HCT116 (cell line): ENCODE results near the gene C12orf57. TPM values are rescaled to one million over a fixed set of nuclear protein-coding genes. Genes with fewer than 3 reads are reported as not detected.

Experiments
- ATAC-seq: fragments of 200-7000 bp; cut with Tn5 transposase; 2 replicates; pipeline ENCODE4 v1.9.1; 2020; ENCODE audit warnings: mild to moderate bottlenecking, moderate library complexity
- BruUV-seq: library from RNA; stranded (reverse); fragments of 400-500 nt; replicated peaks from 2 replicates; lab custom pipeline; 2021; lab: Mats Ljungman, UMichigan
- CTCF ChIA-PET: fragments of 300-600 bp; sonication (Branson Sonifier 250); formaldehyde crosslinking; loops from one replicate; lab custom pipeline; 2021; ENCODE audit warnings: antibody characterized with exemption; lab: Charles Lee
- POLR2A ChIA-PET: fragments of 300-600, 350-600 bp; sonication (Branson Sonifier 250); formaldehyde crosslinking; loops from one replicate; lab custom pipeline; 2021; ENCODE audit warnings: antibody characterized with exemption; lab: Charles Lee
- RAD21 ChIA-PET, 2 experiments: fragments of 300-600 bp; sonication (Branson Sonifier 250); formaldehyde crosslinking; loops; one replicate each; lab custom pipeline; 2023; ENCODE audit warnings: low total read pairs in 2 of 2; ENCODE audit not compliant: uncharacterized antibody in 2 of 2, unreplicated experiment in 2 of 2, low non-redundant PET in 1 of 2; lab: Charles Lee
- DNase-seq: peaks from one replicate; pipeline ENCODE4 v3.0.0-alpha.2; 2010; ENCODE audit warnings: low read depth, low spot score
- H2AFZ ChIP-seq: fragments of 200-600 bp; shearing (Covaris generic), sonication (generic); 2 replicates; pipeline ENCODE4 v1.6.1; 2017; ENCODE audit warnings: low read depth, mixed run types, mixed read lengths, antibody characterized with exemption, low read length; ENCODE audit not compliant: poor library complexity, severe bottlenecking
- H3K27ac ChIP-seq: 2 replicates; pipeline ENCODE4 v1.5.1; 2012; ENCODE audit warnings: low read depth, low read length
- H3K27me3 ChIP-seq: fragments of 200-600 bp; sonication (generic); 2 replicates; pipeline ENCODE4 v1.6.1; 2016; ENCODE audit warnings: mixed run types, low read length, mixed read lengths; ENCODE audit not compliant: insufficient read depth
- H3K36me3 ChIP-seq, 2 experiments: fragments of 200-500 bp in 1 of 2; fragments of 200-600 bp in 1 of 2; sonication (Bioruptor generic) in 1 of 2; sonication (generic) in 1 of 2; 2 replicates each; pipeline versions ENCODE4 v1.5.1 to v1.6.1; 2014 to 2016; ENCODE audit warnings: low read length in 2 of 2, inconsistent platforms in 1 of 2, mixed read lengths in 1 of 2, mixed run types in 1 of 2; ENCODE audit not compliant: insufficient read depth in 2 of 2, control insufficient read depth in 1 of 2
- H3K4me1 ChIP-seq, 2 experiments: fragments of 200-600 bp in 1 of 2; sonication (generic) in 1 of 2; 2 replicates each; pipeline versions ENCODE4 v1.5.1 to v1.6.1; 2012 to 2017; ENCODE audit warnings: low read length in 2 of 2, inconsistent platforms in 1 of 2, mild to moderate bottlenecking in 1 of 2, mixed read lengths in 1 of 2, mixed run types in 1 of 2, moderate library complexity in 1 of 2; ENCODE audit not compliant: insufficient read depth in 2 of 2, control insufficient read depth in 1 of 2
- H3K4me2 ChIP-seq: fragments of 200-600 bp; sonication (generic); 2 replicates; pipeline ENCODE4 v1.6.1; 2017; ENCODE audit warnings: mixed run types, low read length, mixed read lengths
- H3K4me3 ChIP-seq, 2 experiments: fragments of 200-600 bp in 1 of 2; sonication (generic) in 1 of 2; replicated peaks in 1 of 2; 2 replicates each; pipeline ENCODE4 v1.5.1; 2011 to 2016; ENCODE audit warnings: low read length in 2 of 2, control low read depth in 1 of 2, low read depth in 1 of 2, mild to moderate bottlenecking in 1 of 2, mixed read lengths in 1 of 2, mixed run types in 1 of 2
- H3K79me2 ChIP-seq: fragments of 200-600 bp; sonication (generic); 2 replicates; pipeline ENCODE4 v1.6.1; 2017; ENCODE audit warnings: mild to moderate bottlenecking, mixed run types, low read length, moderate library complexity, mixed read lengths; ENCODE audit not compliant: insufficient read depth
- H3K9ac ChIP-seq: fragments of 200-600 bp; sonication (generic); 2 replicates; pipeline ENCODE4 v1.6.1; 2016; ENCODE audit warnings: low read length, mixed read lengths
- H3K9me2 ChIP-seq: fragments of 200-600 bp; sonication (generic), shearing (Covaris generic); 2 replicates; pipeline ENCODE4 v1.6.1; 2017; ENCODE audit warnings: mixed run types, mild to moderate bottlenecking, moderate library complexity; ENCODE audit not compliant: insufficient read depth
- H3K9me3 ChIP-seq, 2 experiments: fragments of 200-500 bp in 1 of 2; fragments of 200-600 bp in 1 of 2; sonication (Bioruptor generic) in 1 of 2; sonication (generic) in 1 of 2; 2 replicates each; pipeline ENCODE4 v1.6.1; 2014 to 2017; ENCODE audit warnings: low read length in 2 of 2, mixed read lengths in 2 of 2, inconsistent platforms in 1 of 2, low read depth in 1 of 2, mild to moderate bottlenecking in 1 of 2, mixed run types in 1 of 2, moderate library complexity in 1 of 2; ENCODE audit not compliant: control insufficient read depth in 1 of 2, insufficient read depth in 1 of 2
- H4K20me1 ChIP-seq: fragments of 200-600 bp; sonication (generic), shearing (Covaris generic); 2 replicates; pipeline ENCODE4 v1.6.1; 2017; ENCODE audit warnings: mixed run types, mild to moderate bottlenecking, moderate library complexity; ENCODE audit not compliant: insufficient read depth
- ATF3 ChIP-seq: IDR thresholded peaks from 2 replicates; pipeline ENCODE4 v1.6.1; 2012
- CBX3 ChIP-seq: IDR thresholded peaks from 2 replicates; pipeline ENCODE4 v1.6.1; 2012; ENCODE audit warnings: low read depth
- CEBPB ChIP-seq: IDR thresholded peaks from 2 replicates; pipeline ENCODE4 v1.6.1; 2012; ENCODE audit warnings: low read depth
- MAX ChIP-seq: IDR thresholded peaks from 2 replicates; pipeline ENCODE4 v1.6.1; 2012
- REST ChIP-seq: IDR thresholded peaks from 2 replicates; pipeline ENCODE4 v1.6.1; 2012; ENCODE audit warnings: low read depth
- SRF ChIP-seq: IDR thresholded peaks from 2 replicates; pipeline ENCODE4 v1.6.1; 2012; ENCODE audit warnings: low read depth
- TCF7L2 ChIP-seq: IDR thresholded peaks from 2 replicates; pipeline ENCODE4 v1.7.0; 2011; ENCODE audit warnings: borderline replicate concordance, inconsistent platforms; ENCODE audit not compliant: insufficient read depth, insufficient read length; ENCODE audit errors: extremely low read depth
- ZBTB33 ChIP-seq: IDR thresholded peaks from 2 replicates; pipeline ENCODE4 v1.6.1; 2011; ENCODE audit warnings: mild to moderate bottlenecking, low read length, moderate library complexity; ENCODE audit not compliant: insufficient replicate concordance; ENCODE audit errors: extremely low read depth
- ZFX ChIP-seq: fragments of 450-650 bp; IDR thresholded peaks from 2 replicates; pipeline ENCODE4 v1.6.1; 2017
- ZNF274 ChIP-seq: fragments of 200-500 bp; sonication (Bioruptor generic); IDR thresholded peaks from 2 replicates; pipeline ENCODE4 v1.6.1; 2014; ENCODE audit warnings: mild to moderate bottlenecking, low read depth, low read length, inconsistent platforms
- intact Hi-C: fragments of 100-400 bp; cut with micrococcal nuclease; formaldehyde crosslinking; loops from 2 replicates; pipeline ENCODE4 v1.10.0; 2022
- total RNA-seq: library from RNA; stranded (reverse); gene quantifications from one replicate; pipeline ENCODE4 v1.2.1, GENCODE V29; 2021; ENCODE audit not compliant: unreplicated experiment

The C12orf57 gene
- total RNA-seq, 1 experiment from 2014 or later, result 202 TPM

GRCh38 chr12:6925239-6925539 is 18.6 kb upstream of the C12orf57 start:
- Histone ChIP-seq H2AFZ (no peak overlapping the region), H3K9me2 (no peaks in the 10 kb centered on the region), H3K79me2 (peaks cover 30% of the 10 kb centered on the region), H3K27ac (peak overlapping the region; percentile 99), H3K36me3 (peaks cover 0 to 5% of the 10 kb centered on the region in 2 experiments; a peak in 1 of 4 replicates), H3K9me3 (no peaks in the 10 kb centered on the region), H3K4me1 (peaks cover 25 to 58% of the 10 kb centered on the region in 2 experiments), H4K20me1 (no peaks in the 10 kb centered on the region), H3K27me3 (no peaks in the 10 kb centered on the region), H3K9ac (peak overlapping the region; percentile 96), H3K4me3 (peak overlapping the region; percentile 79 to 81), H3K4me2 (peak overlapping the region; percentile 89)
- intact Hi-C loops, result loop anchor here (2.0 to 5.0 kb wide), 3 partner anchors 14 to 53 kb away; partner anchors contain the start of gene SPSB2
- RAD21 ChIA-PET, result interaction anchor here (0.8 to 1.7 kb wide), 4 partner anchors 13 to 37 kb away, joined by 3 to 5 read pairs (median 4); partner anchors contain the start of genes C12orf57 (in 1 of the 2) and RNU7-1 (in 1 of the 2)
- POLR2A ChIA-PET, result interaction anchor here (0.9 to 5.1 kb wide), 18 partner anchors 8 to 183 kb away, joined by 3 to 96 read pairs (median 4); partner anchors contain the start of genes C12orf57, CDCA3, RNU7-1 and SPSB2
- DNase-seq, result no peak
- CTCF ChIA-PET, result interaction anchor here (0.8 to 3.5 kb wide), 17 partner anchors 11 to 183 kb away, joined by 3 to 30 read pairs (median 5); partner anchors contain the start of genes C12orf57, C1RL, ENO2 and LRRC23
- ATAC-seq, result peak; percentile 13; the same call in 1 of the 2 replicates
- no TSS peak for BruUV-seq
- peak; percentile 41; the same call in 1 of the 2 replicates for TF ChIP-seq ZFX
- no peak for TF ChIP-seq ZNF274

- peak overlapping the region; percentile 99 for H3K27ac ChIP-seq
- ATAC-seq (peak; percentile 74), DNase-seq (peak; percentile 90)
- H3K9me3 ChIP-seq, result no peaks in the 10 kb centered on the region
- BruUV-seq, result no TSS peak
- ChIA-PET CTCF (interaction anchor here (0.8 to 3.5 kb wide), 17 partner anchors 11 to 183 kb away, joined by 3 to 30 read pairs (median 5); partner anchors contain the start of genes C12orf57, C1RL, ENO2 and LRRC23), POLR2A (interaction anchor here (0.9 to 5.1 kb wide), 20 partner anchors 8 to 182 kb away, joined by 3 to 96 read pairs (median 4); partner anchors contain the start of genes C12orf57, CDCA3, RNU7-1 and SPSB2), RAD21 (interaction anchor here (0.6 to 1.7 kb wide), 6 partner anchors 12 to 160 kb away, joined by 3 to 5 read pairs (median 3); partner anchors contain the start of genes C12orf57 (in 1 of the 2), RNU7-1 (in 1 of the 2) and SPSB2 (in 1 of the 2))
- no peaks in the 10 kb centered on the region for H4K20me1 ChIP-seq
- intact Hi-C loops, result loop anchor here (2.0 to 5.0 kb wide), 3 partner anchors 13 to 53 kb away; partner anchors contain the start of gene SPSB2
- H3K9me2 ChIP-seq, result no peaks in the 10 kb centered on the region
- peak overlapping the region; percentile 89 for H3K4me2 ChIP-seq
- H3K36me3 ChIP-seq, result peaks cover 0 to 6% of the 10 kb centered on the region in 2 experiments; a peak in 1 of 4 replicates
- no peak overlapping the region for H2AFZ ChIP-seq
- H3K4me1 ChIP-seq, result peaks cover 25 to 60% of the 10 kb centered on the region in 2 experiments
- peak overlapping the region; percentile 96 for H3K9ac ChIP-seq
- H3K27me3 ChIP-seq, result no peaks in the 10 kb centered on the region
- H3K4me3 ChIP-seq, result peak overlapping the region; percentile 79 to 81
- H3K79me2 ChIP-seq, result peaks cover 34% of the 10 kb centered on the region
- no peak for TF ChIP-seq ATF3
- no peak for TF ChIP-seq MAX
- no peak for TF ChIP-seq ZBTB33
- TF ChIP-seq REST, result no peak
- no peak for TF ChIP-seq CBX3
- TF ChIP-seq CEBPB, result no peak
- TF ChIP-seq TCF7L2, result peak; percentile 57
- no peak for TF ChIP-seq SRF
- no peak for TF ChIP-seq ZFX
Measured at GRCh38 chr12:6925540-6926279, 18.1 kb upstream of the C12orf57 start.
